IMR-90 (cell line): ENCODE data around the gene CNNM2. TPM values are rescaled to one million over a fixed set of nuclear protein-coding genes. Genes with fewer than 3 reads are reported as not detected.
A peak's percentile ranks its signal among the peaks of the same experiment; 100 is the strongest.

ENCODE experiments used
- ATAC-seq: fragments of 200-7000 bp; cut with Tn5 transposase; 2 replicates; pipeline ENCODE4 v1.9.1; 2020; ENCODE audit warnings: low read depth, mild to moderate bottlenecking, moderate library complexity
- BruUV-seq: library from RNA; stranded (reverse); fragments of 400-500 nt; replicated peaks from 2 replicates; lab custom pipeline; 2021; lab: Mats Ljungman, UMichigan
- CTCF ChIA-PET: fragments of 300-600 bp; formaldehyde crosslinking; extraction: SDS; loops from one replicate; lab custom pipeline; 2021; ENCODE audit warnings: antibody characterized with exemption; lab: Yijun Ruan, JAX
- POLR2A ChIA-PET: fragments of 300-600 bp; sonication (Branson Sonifier 250); formaldehyde crosslinking; loops from one replicate; lab custom pipeline; 2022; ENCODE audit warnings: antibody characterized with exemption; ENCODE audit not compliant: unreplicated experiment; lab: Charles Lee
- DNase-seq: peaks from one replicate; pipeline ENCODE4 v3.0.0; 2013
- H2AFZ ChIP-seq: replicated peaks from 2 replicates; pipeline ENCODE3; 2013; ENCODE audit warnings: low read length, mild to moderate bottlenecking; ENCODE audit not compliant: poor library complexity
- H2AK5ac ChIP-seq: 2 replicates; pipeline ENCODE4 v1.6.1; 2013; ENCODE audit warnings: low read depth, low read length, inconsistent platforms
- H2AK9ac ChIP-seq: replicated peaks from 2 replicates; pipeline ENCODE3; 2013; ENCODE audit warnings: mild to moderate bottlenecking, low read depth, low read length, moderate library complexity; ENCODE audit not compliant: poor library complexity
- H2BK120ac ChIP-seq: 2 replicates; pipeline ENCODE4 v1.6.1; 2013; ENCODE audit warnings: low read depth, low read length, inconsistent platforms
- H2BK15ac ChIP-seq: 3 replicates; pipeline ENCODE4 v1.6.1; 2013; ENCODE audit warnings: low read depth, low read length, inconsistent platforms
- H2BK20ac ChIP-seq: 2 replicates; pipeline ENCODE4 v1.6.1; 2013; ENCODE audit warnings: low read depth, mild to moderate bottlenecking, inconsistent platforms, low read length, moderate library complexity
- H2BK5ac ChIP-seq: 2 replicates; pipeline ENCODE4 v1.6.1; 2013; ENCODE audit warnings: mild to moderate bottlenecking, low read depth, low read length, inconsistent platforms; ENCODE audit not compliant: poor library complexity, severe bottlenecking
- H3K14ac ChIP-seq: replicated peaks from 2 replicates; pipeline ENCODE4 v1.6.1; 2013; ENCODE audit warnings: low read depth, low read length, inconsistent platforms
- H3K18ac ChIP-seq: 2 replicates; pipeline ENCODE4 v1.6.1; 2013; ENCODE audit warnings: low read depth, low read length, control low read depth
- H3K23ac ChIP-seq: 2 replicates; pipeline ENCODE4 v1.6.1; 2013; ENCODE audit warnings: low read depth, low read length, inconsistent platforms
- H3K27ac ChIP-seq: 2 replicates; pipeline ENCODE4 v1.5.1; 2013; ENCODE audit warnings: mild to moderate bottlenecking, control low read depth, low read length; ENCODE audit not compliant: insufficient read depth
- H3K27me3 ChIP-seq: 2 replicates; pipeline ENCODE4 v1.6.1; 2013; ENCODE audit warnings: low read length; ENCODE audit not compliant: control insufficient read depth, insufficient read depth
- H3K36me3 ChIP-seq: 2 replicates; pipeline ENCODE4 v1.6.1; 2013; ENCODE audit warnings: low read length, mixed read lengths; ENCODE audit not compliant: control insufficient read depth, insufficient read depth
- H3K4ac ChIP-seq: 2 replicates; pipeline ENCODE4 v1.6.1; 2013; ENCODE audit warnings: low read depth, low read length, inconsistent platforms
- H3K4me1 ChIP-seq: 2 replicates; pipeline ENCODE4 v1.6.1; 2013; ENCODE audit warnings: low read length, mixed read lengths; ENCODE audit not compliant: control insufficient read depth, insufficient read depth
- H3K4me2 ChIP-seq: 2 replicates; pipeline ENCODE4 v1.6.1; 2013; ENCODE audit warnings: low read depth, mild to moderate bottlenecking, control low read depth, low read length, moderate library complexity
- H3K4me3 ChIP-seq: 2 replicates; pipeline ENCODE4 v1.5.1; 2013; ENCODE audit warnings: low read depth, mild to moderate bottlenecking, control low read depth, low read length, moderate library complexity; ENCODE audit not compliant: insufficient read depth
- H3K56ac ChIP-seq: 2 replicates; pipeline ENCODE4 v1.6.1; 2013; ENCODE audit warnings: low read length, inconsistent platforms; ENCODE audit not compliant: insufficient read depth; ENCODE audit errors: extremely low read depth
- H3K79me1 ChIP-seq, 2 experiments: 2 replicates each; pipeline ENCODE4 v1.6.1; 2013; ENCODE audit warnings: low read length in 2 of 2, inconsistent platforms in 1 of 2, low read depth in 1 of 2
- H3K9ac ChIP-seq: 2 replicates; pipeline ENCODE4 v1.6.1; 2013; ENCODE audit warnings: low read depth, low read length, control low read depth
- H3K9me1 ChIP-seq: 2 replicates; pipeline ENCODE4 v1.6.1; 2013; ENCODE audit warnings: low read length, inconsistent platforms; ENCODE audit not compliant: insufficient read depth
- H3K9me3 ChIP-seq: 2 replicates; pipeline ENCODE4 v1.6.1; 2013; ENCODE audit warnings: low read length; ENCODE audit not compliant: control insufficient read depth, insufficient read depth
- H4K20me1 ChIP-seq: 2 replicates; pipeline ENCODE4 v1.6.1; 2013; ENCODE audit warnings: low read length, inconsistent platforms; ENCODE audit not compliant: insufficient read depth
- H4K5ac ChIP-seq: 2 replicates; pipeline ENCODE4 v1.6.1; 2013; ENCODE audit warnings: mild to moderate bottlenecking, low read depth, low read length, control low read depth
- H4K8ac ChIP-seq, 2 experiments: 2 replicates each; pipeline ENCODE4 v1.6.1; 2013; ENCODE audit warnings: low read depth in 2 of 2, low read length in 2 of 2, control low read depth in 1 of 2, inconsistent platforms in 1 of 2
- H4K91ac ChIP-seq: 2 replicates; pipeline ENCODE4 v1.6.1; 2013; ENCODE audit warnings: low read depth, low read length, inconsistent platforms; ENCODE audit not compliant: insufficient read depth
- MAZ ChIP-seq: IDR thresholded peaks from 2 replicates; pipeline ENCODE4 v1.6.1; 2012; ENCODE audit warnings: low read depth, mild to moderate bottlenecking, low read length, improper control_type of control experiment, moderate library complexity, borderline replicate concordance
- NFE2L2 ChIP-seq: fragments of 150-350 bp; IDR thresholded peaks from 2 replicates; pipeline ENCODE4 v1.6.1; 2016; ENCODE audit warnings: low read depth, mild to moderate bottlenecking, low read length
- POLR2A ChIP-seq: IDR thresholded peaks from 2 replicates; pipeline ENCODE4 v1.6.1; 2012; ENCODE audit warnings: mild to moderate bottlenecking, low read depth, low read length
- RAD21 ChIP-seq: IDR thresholded peaks from 2 replicates; pipeline ENCODE4 v1.6.1; 2012; ENCODE audit warnings: low read length, improper control_type of control experiment
- WGBS, 2 experiments: methylation state at CpG; one replicate each; pipeline versions ENCODE4 v1.1.5 to v1.1.7; 2013; ENCODE audit warnings: missing lambda C conversion rate in 2 of 2; ENCODE audit not compliant: insufficient read length in 1 of 2; ENCODE audit errors: extremely low coverage in 2 of 2; 5-methylcytosine and 5-hydroxymethylcytosine counted together
- dilution Hi-C: fragments of 300-500 bp; cut with HindIII; formaldehyde crosslinking; loops from one replicate; pipeline ENCODE4 v1.14.3; 2018; ENCODE audit warnings: low sequenced_read_pairs; ENCODE audit not compliant: unreplicated experiment
- in situ Hi-C: fragments of 300-500 bp; cut with MboI; formaldehyde crosslinking; loops from 3 replicates; pipeline ENCODE4 v1.14.3; 2019; ENCODE audit warnings: low sequenced_read_pairs, inconsistent platforms, mixed read lengths
- intact Hi-C: fragments of 100-400 bp; cut with micrococcal nuclease; formaldehyde crosslinking; loops from 2 replicates; pipeline ENCODE4 v1.10.0; 2022
- polyA plus RNA-seq, 3 experiments: library from polyadenylated mRNA; depleted of rRNA; stranded (reverse); fragments of >200 nt; gene quantifications; 2 replicates each; pipeline ENCODE4 v1.2.3, GENCODE V29; 2012; ENCODE audit warnings: low replicate concordance in 1 of 3
- total RNA-seq: library from RNA; depleted of rRNA; stranded (reverse); fragments of >200 nt; gene quantifications from 2 replicates; pipeline ENCODE4 v1.2.3, GENCODE V29; 2012
- TF ChIP-seq, protein P1 (sequence below): fragments of 150-350 bp; IDR thresholded peaks from 2 replicates; pipeline ENCODE4 v1.6.1; 2016; ENCODE audit warnings: low read depth, mild to moderate bottlenecking, low read length, moderate library complexity, borderline replicate concordance
- TF ChIP-seq, protein P2 (sequence below): conservative IDR thresholded peaks from 2 replicates; pipeline ENCODE4 v1.5.1; 2012; ENCODE audit warnings: mild to moderate bottlenecking, low read depth, low read length, improper control_type of control experiment

The CNNM2 gene
- total and polyA plus RNA-seq, 2 of the 4 experiments (the other 2 are of a cell fraction) = 4.7 to 5.6 TPM

DNA sequence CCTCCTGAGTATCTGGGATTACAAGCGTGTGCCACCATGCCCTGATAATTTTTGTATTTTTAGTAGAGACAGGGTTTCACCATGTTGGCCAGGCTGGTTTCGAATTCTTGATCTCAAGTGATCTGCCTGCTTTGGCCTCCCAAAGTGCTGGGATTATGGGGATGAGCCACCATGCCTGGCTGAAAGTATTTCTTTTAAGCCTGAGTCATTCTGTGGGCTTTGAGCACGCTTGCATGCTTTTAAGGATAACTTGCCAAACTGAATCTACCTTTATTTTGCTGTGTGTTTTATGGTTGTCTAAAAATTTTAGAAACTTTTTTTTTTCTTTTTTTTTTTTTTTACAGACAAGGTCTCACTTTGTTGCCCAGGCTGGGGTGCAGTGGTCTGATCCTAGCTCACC, 33.2 kb downstream of the CNNM2 start:
- dilution Hi-C loops = no loop called here

More for the DNA sequence above, 33.2 kb downstream of the CNNM2 start:
- Histone ChIP-seq H3K4me2 (no peak overlapping the region), H4K20me1 (no peaks in the 10 kb centered on the region), H3K79me1 (peaks cover 17 to 50% of the 10 kb centered on the region in 2 experiments), H3K18ac (no peak overlapping the region; the same call in 1 of the 2 replicates), H2BK120ac (no peak overlapping the region), H3K9me3 (no peaks in the 10 kb centered on the region), H4K91ac (no peak overlapping the region), H3K56ac (no peak overlapping the region), H3K9ac (no peak overlapping the region), H2BK15ac (no peak overlapping the region), H3K4me3 (no peak overlapping the region), H3K36me3 (no peaks in the 10 kb centered on the region), H2BK5ac (no peak overlapping the region), H4K8ac (no peak overlapping the region), H2AK5ac (no peak overlapping the region; the same call in 1 of the 2 replicates), H3K27ac (no peak overlapping the region), H3K4me1 (no peaks in the 10 kb centered on the region; the same call in 1 of the 2 replicates), H3K4ac (no peak overlapping the region), H2BK20ac (no peak overlapping the region), H3K23ac (no peak overlapping the region), H4K5ac (no peak overlapping the region), H2AK9ac (no peak overlapping the region), H3K9me1 (peaks cover 11% of the 10 kb centered on the region; the same call in 1 of the 2 replicates), H3K14ac (no peak overlapping the region), H3K27me3 (no peaks in the 10 kb centered on the region), H2AFZ (no peak overlapping the region)
- intact Hi-C loops = loop anchor here (1.0 kb wide), 1 partner anchor 29 kb away; no protein-coding TSS in a partner anchor
- BruUV-seq = no TSS peak
- TF ChIP-seq, protein P1, sequence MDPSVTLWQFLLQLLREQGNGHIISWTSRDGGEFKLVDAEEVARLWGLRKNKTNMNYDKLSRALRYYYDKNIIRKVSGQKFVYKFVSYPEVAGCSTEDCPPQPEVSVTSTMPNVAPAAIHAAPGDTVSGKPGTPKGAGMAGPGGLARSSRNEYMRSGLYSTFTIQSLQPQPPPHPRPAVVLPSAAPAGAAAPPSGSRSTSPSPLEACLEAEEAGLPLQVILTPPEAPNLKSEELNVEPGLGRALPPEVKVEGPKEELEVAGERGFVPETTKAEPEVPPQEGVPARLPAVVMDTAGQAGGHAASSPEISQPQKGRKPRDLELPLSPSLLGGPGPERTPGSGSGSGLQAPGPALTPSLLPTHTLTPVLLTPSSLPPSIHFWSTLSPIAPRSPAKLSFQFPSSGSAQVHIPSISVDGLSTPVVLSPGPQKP = no peak
- no peak for TF ChIP-seq MAZ
- no peak for TF ChIP-seq POLR2A
- TF ChIP-seq NFE2L2 = no peak
- no peak for TF ChIP-seq RAD21
- TF ChIP-seq, protein P2, sequence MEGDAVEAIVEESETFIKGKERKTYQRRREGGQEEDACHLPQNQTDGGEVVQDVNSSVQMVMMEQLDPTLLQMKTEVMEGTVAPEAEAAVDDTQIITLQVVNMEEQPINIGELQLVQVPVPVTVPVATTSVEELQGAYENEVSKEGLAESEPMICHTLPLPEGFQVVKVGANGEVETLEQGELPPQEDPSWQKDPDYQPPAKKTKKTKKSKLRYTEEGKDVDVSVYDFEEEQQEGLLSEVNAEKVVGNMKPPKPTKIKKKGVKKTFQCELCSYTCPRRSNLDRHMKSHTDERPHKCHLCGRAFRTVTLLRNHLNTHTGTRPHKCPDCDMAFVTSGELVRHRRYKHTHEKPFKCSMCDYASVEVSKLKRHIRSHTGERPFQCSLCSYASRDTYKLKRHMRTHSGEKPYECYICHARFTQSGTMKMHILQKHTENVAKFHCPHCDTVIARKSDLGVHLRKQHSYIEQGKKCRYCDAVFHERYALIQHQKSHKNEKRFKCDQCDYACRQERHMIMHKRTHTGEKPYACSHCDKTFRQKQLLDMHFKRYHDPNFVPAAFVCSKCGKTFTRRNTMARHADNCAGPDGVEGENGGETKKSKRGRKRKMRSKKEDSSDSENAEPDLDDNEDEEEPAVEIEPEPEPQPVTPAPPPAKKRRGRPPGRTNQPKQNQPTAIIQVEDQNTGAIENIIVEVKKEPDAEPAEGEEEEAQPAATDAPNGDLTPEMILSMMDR = no peak
- in situ Hi-C loops = no loop called here
- ChIA-PET POLR2A (no interaction called here), CTCF (no interaction called here)
- no CpG with 5 or more reads among the region's 3 CpGs for whole genome bisulfite sequencing, 2 experiments
- DNase-seq = peak; percentile 56
- ATAC-seq = no peak; the same call in 1 of the 2 replicates
